UCSD-AML1 (cell line): ENCODE measurements around the gene SIK3.

Experiments
- DNase-seq: peaks from one replicate; lab custom pipeline; 2025; ENCODE audit not compliant: unreplicated experiment; lab: John Stamatoyannopoulos, UW

Gene SIK3

DNA sequence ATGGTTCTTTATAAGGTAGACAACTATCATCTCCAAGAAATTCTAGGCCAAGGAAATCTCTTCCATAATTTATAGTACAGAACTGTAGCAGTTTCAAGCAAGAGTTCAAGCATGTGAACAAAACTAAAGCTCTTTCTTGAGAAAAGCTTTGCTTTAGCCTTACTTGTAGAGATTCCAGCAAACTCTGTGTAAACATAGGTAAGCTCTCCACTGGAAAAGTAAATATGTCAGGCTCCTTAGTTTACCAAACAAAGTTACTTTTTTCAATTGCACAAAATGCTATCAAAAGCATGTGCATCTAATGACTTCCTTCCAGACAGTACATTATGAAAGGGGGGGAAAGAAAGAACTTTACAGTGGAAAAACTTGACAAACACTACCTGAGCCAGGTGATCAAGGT, 125.0 kb downstream of the SIK3 start:
- no peak for DNase-seq

DNA sequence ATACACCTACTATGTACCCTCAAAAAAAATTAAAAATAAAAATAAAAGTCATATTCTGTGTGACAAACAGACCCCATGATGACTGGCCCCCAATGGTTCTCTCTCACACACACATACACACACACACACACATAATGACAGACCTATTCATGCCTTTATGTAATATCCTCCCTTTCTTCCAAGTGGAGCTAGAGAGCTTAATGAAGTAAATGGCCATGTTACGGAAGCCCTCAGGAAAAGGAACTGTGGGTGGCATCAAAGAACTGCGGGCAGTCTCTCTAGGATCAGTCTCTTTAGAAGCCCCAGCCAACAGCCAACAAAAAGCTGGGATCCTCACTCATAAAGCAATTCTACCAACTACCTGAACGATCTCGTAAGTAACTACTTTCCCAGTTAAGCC, 125.5 kb downstream of the SIK3 start:
- peak; percentile 22 for DNase-seq

DNA sequence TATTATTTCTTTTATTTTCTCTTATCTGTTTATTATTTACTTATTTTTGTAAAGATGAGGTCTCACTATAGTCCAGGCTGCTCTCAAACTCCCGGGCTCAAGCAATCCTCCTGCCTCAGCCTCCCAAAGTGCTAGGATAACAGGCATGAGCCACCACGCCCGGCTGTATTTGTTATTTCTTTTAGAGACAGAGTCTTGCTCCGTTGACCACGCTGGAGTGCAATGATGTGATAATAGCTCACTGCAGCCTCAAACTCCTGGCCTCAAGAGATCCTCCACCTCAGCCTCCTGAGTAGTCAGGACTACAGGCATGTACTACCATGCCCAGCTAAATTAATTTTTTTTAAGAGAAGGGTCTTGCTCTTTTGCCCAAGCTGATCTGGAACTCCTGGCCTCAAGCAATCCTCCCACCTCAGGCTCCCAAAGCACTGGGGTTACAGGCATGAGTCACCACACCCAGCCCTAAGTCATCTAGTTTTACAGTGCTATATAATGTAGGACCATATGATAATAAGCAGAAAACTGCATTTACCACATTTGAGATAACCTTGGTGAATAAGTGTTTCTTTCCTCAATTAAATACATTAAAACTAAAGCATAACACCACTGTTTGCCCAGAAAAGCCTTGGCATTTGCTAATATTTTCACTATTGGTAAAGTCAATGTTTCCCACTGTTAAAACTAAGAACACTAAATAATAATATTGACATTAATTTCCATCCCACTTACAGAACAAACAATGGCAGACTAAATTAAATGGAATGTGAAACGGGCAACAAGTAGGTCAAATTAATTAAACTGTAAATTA, 127.5 kb downstream of the SIK3 start:
- no peak for DNase-seq

DNA sequence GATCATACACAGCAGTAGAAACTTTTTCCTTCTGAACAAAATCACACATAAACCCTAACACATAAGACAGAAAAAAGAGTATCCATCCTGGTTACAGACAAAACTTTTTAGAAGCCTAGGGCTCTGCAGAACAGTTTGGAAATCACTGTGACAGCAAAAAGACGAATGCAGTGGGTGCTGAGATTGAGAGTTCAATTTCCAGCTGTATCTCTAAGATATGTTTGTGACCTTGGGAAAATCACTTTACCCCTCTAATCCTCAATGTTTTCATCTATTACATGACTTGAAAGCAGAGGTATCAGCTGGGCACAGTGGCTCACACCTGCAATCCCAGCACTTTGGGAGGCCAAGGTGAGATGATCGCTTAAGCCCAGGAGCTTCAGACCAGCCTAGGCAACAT, 128.5 kb downstream of the SIK3 start:
- DNase-seq = no peak

DNA sequence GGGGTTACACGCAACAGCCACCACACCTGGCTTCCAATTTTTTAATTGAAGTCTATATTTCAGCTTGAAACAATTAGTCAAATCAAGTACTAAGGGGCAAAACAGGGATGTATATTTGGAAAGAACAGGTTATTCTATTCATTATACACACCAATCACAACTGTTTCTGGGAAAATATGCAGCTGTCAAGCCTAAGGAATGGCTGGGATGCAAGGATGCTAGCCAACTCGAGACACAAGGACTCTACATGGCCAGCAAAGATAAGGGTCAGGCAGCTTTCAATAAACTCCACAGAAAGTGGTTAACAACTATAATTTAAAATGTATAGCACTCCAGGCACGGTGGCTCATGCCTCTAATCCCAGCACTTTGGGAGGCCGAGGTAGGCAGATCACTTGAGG, 134.0 kb downstream of the SIK3 start:
- no peak for DNase-seq

DNA sequence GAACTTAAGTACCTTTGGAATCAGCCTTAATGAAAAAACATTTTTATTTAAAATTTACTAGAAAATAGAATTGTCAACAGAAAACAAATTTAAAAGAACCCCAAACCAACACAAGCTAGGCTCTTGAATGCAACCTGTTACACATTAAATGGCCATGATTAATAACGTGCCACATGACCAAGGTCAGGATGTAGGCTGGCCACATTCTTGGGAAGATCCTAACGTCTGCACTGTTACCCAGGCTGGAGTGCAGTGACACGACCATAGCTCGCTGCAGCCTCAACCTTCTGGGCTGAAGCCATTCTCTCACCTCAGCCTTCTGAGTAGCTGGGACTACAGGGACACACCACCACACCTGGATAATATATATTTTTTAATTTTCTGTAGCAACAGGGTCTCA, 134.4 kb downstream of the SIK3 start:
- DNase-seq = no peak

DNA sequence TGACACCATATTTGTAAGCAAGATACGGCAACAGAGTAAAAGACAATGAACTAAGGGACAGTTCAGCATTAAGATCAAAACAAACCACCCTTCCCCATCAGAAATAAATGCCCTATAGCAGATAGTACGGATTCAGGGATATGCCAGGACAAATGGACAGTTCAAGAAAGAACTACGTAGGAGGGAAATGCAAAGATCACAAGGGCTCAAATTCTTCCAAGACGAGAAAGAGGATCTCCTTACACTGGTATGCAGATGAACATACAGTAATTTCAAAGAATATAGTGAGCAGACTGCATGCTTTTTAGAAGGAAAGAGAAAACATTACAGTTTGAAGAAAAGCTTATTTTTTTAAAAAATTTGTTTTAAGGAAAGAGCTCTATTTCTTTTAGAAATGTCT, 136.1 kb downstream of the SIK3 start:
- no peak for DNase-seq

DNA sequence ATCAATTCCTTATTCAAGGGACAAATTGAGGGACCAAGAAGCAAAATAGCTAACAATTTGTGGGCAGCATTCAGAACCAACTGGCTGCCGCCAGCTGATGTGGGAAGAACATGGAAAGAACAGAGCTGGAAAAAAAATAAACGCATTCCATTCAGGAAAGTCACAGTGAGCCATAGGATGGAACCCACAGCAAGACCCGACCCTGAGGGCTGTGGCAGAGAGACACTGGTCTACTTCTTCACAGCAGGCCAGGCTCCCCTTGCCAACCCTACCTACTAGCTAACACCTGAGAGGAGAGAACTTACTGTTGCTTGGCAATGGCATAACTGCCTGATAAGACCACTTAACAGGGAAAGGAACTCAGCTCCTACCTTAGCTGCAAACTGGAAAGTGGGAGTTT, 137.3 kb downstream of the SIK3 start:
- DNase-seq = no peak

DNA sequence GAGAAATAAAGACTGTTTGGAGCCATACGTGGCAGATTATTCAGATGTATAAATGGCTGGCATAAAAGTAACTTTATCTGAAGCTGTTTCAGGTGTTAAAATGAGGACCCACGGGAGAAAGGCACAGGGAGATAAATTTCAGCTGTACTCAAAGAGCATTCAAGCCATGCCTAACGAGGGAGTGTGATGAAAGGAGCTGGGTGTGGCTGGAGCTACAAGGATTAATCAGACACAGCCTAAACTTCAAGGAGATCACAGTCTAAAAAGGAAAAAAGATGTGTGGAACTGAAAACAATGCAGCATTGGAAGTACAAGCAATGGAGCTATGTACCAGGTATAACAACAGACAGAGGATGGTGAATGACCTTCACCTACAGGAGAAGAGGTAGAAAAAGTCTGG, 140.0 kb downstream of the SIK3 start:
- DNase-seq = no peak

DNA sequence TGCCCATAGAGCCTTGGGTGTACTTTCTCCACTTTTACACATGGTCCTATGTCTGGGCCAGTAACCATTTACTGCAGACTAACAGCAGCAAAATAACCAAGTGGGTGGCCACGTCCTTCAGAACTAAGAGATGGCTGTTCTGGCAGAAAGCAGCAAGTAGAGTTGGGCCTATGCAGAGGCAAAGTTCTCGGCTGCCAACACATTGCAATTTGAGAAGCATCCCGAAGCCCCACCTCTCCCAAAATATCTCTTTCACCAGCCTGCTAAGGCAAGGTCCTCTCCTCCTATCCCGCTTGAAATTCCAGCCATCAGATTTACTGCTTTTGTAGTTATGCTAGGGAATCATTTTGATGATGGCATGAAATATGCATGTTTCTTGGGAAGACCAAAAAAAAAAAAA, 142.3 kb downstream of the SIK3 start:
- no peak for DNase-seq

DNA sequence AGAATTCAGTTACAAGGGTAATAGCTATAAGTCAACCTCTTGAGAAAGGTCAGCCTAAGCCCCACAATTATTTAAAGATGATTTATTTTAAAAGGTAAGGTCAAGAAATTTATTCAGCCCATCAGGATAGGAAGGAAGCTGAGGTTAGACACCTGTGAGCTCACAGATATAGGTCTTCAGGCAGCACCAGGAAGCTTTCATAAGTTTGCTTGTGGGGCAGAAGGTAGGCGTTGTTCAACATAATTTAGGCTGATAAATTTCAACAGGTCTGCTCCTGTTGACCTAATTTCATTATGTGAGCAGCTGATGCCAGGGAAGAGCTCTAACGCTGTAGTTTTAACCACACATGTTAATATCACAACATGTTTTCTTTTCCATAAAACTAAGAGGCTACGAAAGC, 142.7 kb downstream of the SIK3 start:
- no peak for DNase-seq

DNA sequence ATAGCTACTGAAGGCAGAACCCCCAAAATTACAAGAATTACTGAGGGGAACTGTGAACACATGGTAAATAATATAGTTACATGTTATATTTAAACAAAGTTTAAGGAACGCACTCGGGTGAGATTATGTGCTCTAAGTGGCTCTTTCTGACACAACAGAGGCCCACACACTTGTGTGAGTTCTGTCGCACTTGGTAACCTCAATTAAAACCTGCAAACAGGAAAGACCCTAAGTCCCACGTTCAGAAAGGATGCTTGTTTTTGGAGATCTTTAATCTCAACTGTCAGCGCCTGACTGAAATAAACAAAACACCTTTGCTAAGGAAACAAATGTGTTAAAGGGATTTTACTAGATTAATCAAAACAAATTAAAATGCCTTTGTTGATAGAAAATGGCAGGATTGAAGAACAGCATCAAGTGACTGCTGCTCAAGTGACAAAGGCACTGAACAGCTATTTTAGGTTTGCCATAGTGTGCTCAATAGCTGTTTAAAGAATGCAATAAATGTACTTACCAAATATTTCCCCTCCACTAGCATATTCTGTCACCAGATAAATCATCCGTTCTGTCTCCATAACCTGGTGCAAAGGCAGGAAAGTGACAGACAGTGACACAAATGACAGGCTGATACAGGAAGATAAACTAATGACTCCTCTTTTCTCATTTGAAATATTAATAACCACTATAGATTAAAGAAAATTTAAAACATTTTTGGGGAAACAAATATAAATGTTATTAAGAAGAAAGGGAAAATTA, 144.5 kb downstream of the SIK3 start:
- no peak for DNase-seq

DNA sequence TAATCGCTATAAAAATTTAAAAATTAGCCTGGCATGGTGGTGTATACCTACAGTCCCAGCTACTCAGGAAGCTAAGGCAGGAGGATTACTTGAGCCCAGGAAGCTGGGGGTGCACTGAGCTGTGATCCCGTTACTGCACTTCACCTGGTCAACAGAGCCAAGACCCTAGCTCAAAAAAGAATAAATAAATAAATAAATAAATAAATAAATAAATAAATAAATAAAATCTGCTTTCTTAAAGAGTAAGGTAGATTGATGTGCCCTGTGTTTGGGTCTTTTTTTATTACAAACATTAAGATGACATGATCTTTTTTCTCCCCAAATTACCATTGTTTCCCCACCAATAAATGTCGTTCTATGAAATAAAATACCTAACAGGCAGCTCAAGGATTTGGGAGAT, 146.5 kb downstream of the SIK3 start:
- DNase-seq = no peak

DNA sequence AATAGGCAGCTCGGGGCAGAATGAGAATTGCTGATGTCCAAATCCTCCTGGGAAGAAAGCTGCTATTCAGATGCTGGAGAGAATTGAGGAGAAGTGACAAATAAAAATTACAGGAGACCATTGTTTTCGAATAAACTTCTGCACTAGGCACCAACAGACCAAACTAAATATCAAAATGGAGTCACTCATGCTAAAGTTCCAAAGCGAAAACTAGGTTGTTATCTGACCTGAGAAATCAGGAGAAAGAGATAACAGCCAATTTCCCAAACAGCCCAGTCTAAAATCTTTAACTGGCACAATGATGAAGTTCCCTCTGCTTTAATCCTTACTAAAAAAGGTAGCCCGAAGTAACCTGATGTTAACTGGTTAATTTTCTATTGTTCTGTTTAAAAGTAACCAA, 148.0 kb downstream of the SIK3 start:
- DNase-seq = no peak

DNA sequence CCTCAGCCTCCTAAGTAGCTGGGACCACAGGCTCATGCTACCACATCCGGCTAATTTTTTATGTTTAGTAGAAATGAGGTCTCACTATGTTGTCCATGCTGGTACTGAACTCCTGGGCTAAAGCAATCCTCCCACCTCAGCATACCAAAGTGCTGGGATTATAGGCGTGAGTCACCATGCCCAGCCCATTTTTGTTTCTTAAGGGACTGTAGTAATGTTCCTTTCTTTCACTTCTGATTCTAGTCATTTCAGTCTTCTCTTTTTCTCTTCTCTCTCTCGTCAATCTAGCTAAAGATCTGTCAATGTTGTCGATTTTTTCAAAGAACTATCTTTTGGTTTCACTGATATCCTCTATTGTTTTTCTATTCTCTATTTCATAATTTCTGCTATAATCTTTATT, 149.8 kb downstream of the SIK3 start:
- no peak for DNase-seq

DNA sequence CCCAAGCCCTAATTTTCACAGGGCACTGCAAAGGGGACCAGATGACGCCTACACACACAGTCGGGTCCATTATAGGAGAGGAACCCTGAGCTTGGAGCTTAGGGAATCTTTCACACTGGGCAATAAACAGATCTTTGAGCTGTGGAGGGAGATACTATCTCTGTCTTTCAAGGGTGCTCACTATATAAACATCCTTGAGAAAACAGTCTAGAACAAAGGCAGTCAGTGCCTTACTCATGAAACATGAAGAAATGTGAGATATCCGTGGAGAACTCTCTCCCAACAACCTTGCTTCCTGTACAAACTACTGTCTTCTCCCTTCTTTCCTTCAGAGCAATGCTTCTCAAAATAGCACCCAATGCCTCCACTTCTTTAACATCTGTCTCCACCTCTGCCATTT, 151.8 kb downstream of the SIK3 start:
- DNase-seq = no peak

DNA sequence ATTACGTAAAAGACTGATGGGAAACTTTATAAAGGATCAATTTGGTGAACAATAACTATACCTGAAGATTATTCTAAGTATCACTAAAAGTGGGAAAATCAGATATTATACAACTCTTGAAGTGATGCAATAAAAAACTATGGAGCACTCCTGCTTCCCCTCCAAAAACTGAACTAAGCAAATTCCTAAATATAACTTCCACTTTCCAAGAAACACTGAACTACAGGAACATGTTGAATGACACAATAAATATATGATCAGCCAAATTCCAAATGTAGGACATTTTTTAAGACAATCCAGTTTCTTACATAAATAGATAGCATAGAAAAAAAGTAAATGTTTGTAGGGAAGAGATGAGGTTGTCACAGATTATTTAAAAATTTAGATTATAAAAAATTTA, 158.7 kb downstream of the SIK3 start:
- DNase-seq = no peak

DNA sequence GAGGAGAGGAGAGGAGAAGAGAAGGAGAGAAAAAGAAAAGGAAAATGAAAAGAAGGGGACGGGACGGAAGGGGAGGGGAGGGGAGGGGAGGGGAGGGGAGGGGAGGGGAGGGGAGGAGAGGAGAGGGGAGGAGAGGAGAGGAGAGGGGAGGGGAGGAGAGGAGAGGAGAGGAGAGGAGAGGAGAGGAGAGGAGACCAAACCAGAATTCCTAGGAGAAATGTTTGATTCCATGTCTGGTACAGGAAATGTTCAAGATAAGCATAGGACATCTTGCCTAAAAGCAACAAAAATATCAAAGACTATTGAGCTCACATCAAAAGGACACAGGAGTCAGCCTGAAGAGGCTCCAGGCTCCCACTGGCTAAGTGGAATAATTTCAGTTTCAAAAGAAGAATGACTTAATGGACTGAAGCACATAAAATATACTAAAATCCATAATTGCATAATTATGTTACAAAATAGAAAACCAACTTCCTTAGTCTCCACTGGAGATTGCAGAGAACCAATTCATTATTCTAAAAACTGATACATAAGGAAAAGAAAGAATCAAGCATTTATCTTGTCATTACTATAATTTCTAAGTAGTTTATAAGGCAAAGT, 159.7 kb downstream of the SIK3 start:
- no peak for DNase-seq

DNA sequence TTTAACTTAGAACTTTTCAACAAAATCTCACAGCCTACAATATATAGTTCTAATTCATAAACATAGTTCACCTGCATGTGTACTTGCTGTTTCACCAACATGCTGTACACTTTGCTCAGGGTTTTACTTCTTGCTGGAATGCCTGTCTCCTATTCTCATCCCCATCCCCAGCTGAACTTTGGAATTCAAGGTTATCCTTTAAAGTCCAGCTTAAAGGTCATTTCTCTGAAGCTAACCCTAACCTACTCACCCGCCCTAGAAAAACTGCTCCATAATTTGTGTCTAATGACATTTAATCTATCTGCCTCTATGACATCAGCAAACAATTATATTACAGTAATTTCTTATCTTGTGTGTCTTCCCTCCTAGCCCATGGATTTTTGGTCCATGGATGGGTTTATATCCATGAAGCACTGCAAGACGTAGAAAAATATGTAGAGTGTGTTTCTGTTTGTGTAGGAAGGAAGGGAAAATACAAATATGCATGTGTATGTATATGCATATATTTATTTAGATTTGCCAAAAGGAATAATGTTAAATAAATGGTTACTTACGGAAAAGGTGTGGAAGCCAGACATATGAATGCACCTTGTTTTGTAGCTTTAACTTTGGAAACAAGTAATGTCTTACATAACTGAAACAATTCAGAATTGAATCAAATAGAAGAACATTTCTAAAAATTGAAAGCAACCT, 161.3 kb downstream of the SIK3 start:
- no peak for DNase-seq

DNA sequence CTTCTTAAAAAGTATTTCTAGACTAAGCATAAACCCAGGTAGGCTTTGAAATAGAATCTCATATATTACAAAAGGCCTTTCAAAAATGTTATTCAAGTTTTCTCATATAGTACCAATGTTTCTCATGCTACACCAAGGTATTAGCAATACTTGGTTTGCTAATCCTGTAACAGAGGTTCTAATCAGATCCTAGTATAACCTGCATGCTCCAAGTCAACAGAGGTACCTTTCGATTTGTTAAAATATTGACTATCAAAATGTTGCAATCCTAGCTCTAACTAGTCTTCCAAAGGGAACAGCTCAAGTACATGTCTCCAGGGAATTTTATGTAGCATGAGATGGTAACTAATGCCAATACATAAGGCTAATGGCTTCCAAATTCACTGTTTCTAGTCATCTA, 162.7 kb downstream of the SIK3 start:
- no peak for DNase-seq

DNA sequence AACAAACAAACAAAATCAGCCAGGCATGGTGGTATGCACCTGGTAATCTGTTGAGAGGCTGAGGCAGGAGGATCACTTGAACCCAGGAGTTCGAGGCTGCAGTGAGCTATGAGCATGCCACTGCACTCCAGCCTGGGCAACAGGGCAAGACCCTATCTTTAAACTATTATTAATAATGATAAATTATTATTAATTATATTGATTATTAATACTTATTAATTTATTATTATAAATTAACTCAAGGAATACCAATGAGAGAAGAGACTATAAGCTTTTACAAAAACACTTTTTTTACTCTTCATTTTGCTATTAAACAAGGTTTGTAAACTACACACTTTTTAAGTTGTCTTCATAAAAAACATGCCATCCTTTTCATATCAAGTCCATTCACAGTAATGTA, 163.1 kb downstream of the SIK3 start:
- DNase-seq = no peak

DNA sequence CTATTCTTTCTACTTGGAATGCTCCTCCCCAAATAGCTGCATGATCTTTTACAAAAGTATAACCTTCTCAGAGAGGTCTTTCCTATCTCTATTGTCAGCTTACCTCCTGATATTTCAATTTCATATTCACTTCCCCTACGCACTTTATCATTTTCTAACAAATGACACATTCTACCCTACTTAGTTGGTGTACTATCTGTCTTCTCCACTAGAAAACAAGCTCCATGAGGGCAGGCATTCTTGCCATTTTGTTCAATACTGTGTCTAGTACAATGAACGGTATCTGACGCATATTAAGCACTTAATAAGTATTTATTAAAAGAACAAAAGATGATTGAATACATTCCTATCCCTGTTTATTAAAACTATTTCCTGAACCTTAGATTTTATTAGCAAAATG, 164.3 kb downstream of the SIK3 start:
- DNase-seq = no peak
